Measurements from ENCODE around the gene CCDC13. TPM values are rescaled to one million over a fixed set of nuclear protein-coding genes. Genes with fewer than 3 reads are reported as not detected.

CCDC13 gene
- total and polyA plus RNA-seq, 2 of the 13 experiments (the other 11 are each of a cell fraction or from before 2014, with no cell fraction given): 0.22 to 0.51 TPM

- TF ChIP-seq NFE2L1 (CRISPR knock-in tag; IDR thresholded peaks at IDR 0.05; ENCODE audit: borderline replicate concordance): no peak
- TF ChIP-seq ZNF614 (CRISPR knock-in tag; IDR thresholded peaks at IDR 0.05; ENCODE audit: borderline replicate concordance): 0 out of 2 replicates have a peak, but pooled peaks have one; percentile 47
- peak; percentile 35 for TF ChIP-seq BCL6 (CRISPR knock-in tag; IDR thresholded peaks at IDR 0.05)
- TF ChIP-seq FOXP4 (CRISPR knock-in tag; IDR thresholded peaks at IDR 0.05): peak; percentile 71
- no peak for TF ChIP-seq ZMAT3 (CRISPR knock-in tag; conservative IDR thresholded peaks at IDR 0.05)
Measured at GRCh38 chr3:42822828-42823227, 49.8 kb upstream of the CCDC13 start (continued).

GRCh38 chr3:42820746-42821051 is 47.6 kb upstream of the CCDC13 start:
- H3K79me2 ChIP-seq (ENCODE audit: insufficient read depth, low read length): no peaks in the 10 kb centered on the region
- CTCF ChIA-PET (ENCODE audit: low intra/inter-chr PET ratio, low total read pairs): no interaction called here
- intact Hi-C loops (cut with micrococcal nuclease; ENCODE audit: unreplicated experiment) (no loop called here), in situ Hi-C loops (cut with HindIII; ENCODE audit: extremely low pct_ligation_motif_present, low pct_unique_long_range_greater_than_20kb) (no loop called here)
- H2AFZ ChIP-seq (ENCODE audit: low read length): no peak overlapping the region
- no peaks in the 10 kb centered on the region for H4K20me1 ChIP-seq (ENCODE audit: insufficient read depth, low read length)
- POLR2A ChIA-PET: interaction anchor here (0.7 to 3.8 kb wide), 4 partner anchors 9 to 64 kb away, joined by 3 to 61 read pairs (median 10); partner anchors contain the start of genes CYP8B1 and HIGD1A
- no peaks in the 10 kb centered on the region for H3K27me3 ChIP-seq (ENCODE audit: control insufficient read depth in 1 of 2, insufficient read depth in 2 of 2, low read length in 2 of 2)
- H3K9me3 ChIP-seq (ENCODE audit: low read length): no peaks in the 10 kb centered on the region
- ATAC-seq: no peak
- DNase-seq (ENCODE audit: low spot score): no peak
- H3K9ac ChIP-seq (ENCODE audit: insufficient read depth, low read depth, low read length): no peak overlapping the region
- H3K4me1 ChIP-seq (ENCODE audit: insufficient read depth, low read length): peaks cover 73% of the 10 kb centered on the region
- 81% methylated on average over 6 of the region's 6 CpGs for WGBS (ENCODE audit: low lambda C conversion rate)
- no peak overlapping the region for H3K4me3 ChIP-seq (replicated peaks in 1 of 3; ENCODE audit: insufficient read depth in 1 of 3, low read depth in 2 of 3, low read length in 3 of 3)
- no peaks in the 10 kb centered on the region for H3K36me3 ChIP-seq (replicated peaks in 1 of 2; ENCODE audit: control insufficient read depth in 1 of 2, insufficient read depth in 2 of 2, low read length in 2 of 2)
- no peak overlapping the region for H3K27ac ChIP-seq (ENCODE audit: extremely low read length, insufficient read depth, low read length)
- no TSS peak for BruUV-seq (replicated peaks)
- no peak overlapping the region for H3K4me2 ChIP-seq (ENCODE audit: low read depth, low read length)
- FAIRE-seq: no peak
- TF ChIP-seq FOXP4 (CRISPR knock-in tag; IDR thresholded peaks at IDR 0.05) (no peak), SRY (CRISPR knock-in tag; IDR thresholded peaks at IDR 0.05) (no peak), ZNF296 (CRISPR knock-in tag; conservative IDR thresholded peaks at IDR 0.05) (no peak), ZNF496 (CRISPR knock-in tag; IDR thresholded peaks at IDR 0.05; ENCODE audit: insufficient replicate concordance) (no peak), CENPX (CRISPR knock-in tag; IDR thresholded peaks at IDR 0.05) (no peak), NFAT5 (CRISPR knock-in tag; IDR thresholded peaks at IDR 0.05) (no peak), ZNF326 (CRISPR knock-in tag; IDR thresholded peaks at IDR 0.05; ENCODE audit: borderline replicate concordance) (no peak), GFI1 (CRISPR knock-in tag; IDR thresholded peaks at IDR 0.05; ENCODE audit: borderline replicate concordance) (no peak)

All from HepG2 (cell line).